Panc1 (cell line): ENCODE results near the gene LTO1. TPM values are rescaled to one million over a fixed set of nuclear protein-coding genes. Genes with fewer than 3 reads are reported as not detected.

Experiments
- ATAC-seq: fragments of 200-7000 bp; cut with Tn5 transposase; 2 replicates; pipeline ENCODE4 v1.9.1; 2020; ENCODE audit warnings: mild to moderate bottlenecking, moderate library complexity
- BruUV-seq: library from RNA; stranded (reverse); fragments of 400-500 nt; replicated peaks from 2 replicates; lab custom pipeline; 2021; lab: Mats Ljungman, UMichigan
- CTCF ChIA-PET: fragments of 300-600 bp; sonication (Branson Sonifier 250); formaldehyde crosslinking; loops from one replicate; lab custom pipeline; 2022; ENCODE audit warnings: antibody characterized with exemption; lab: Charles Lee
- POLR2A ChIA-PET: fragments of 300-600 bp; sonication (Branson Sonifier 250); formaldehyde crosslinking; loops from one replicate; lab custom pipeline; 2022; ENCODE audit warnings: antibody characterized with exemption; lab: Charles Lee
- DNase-seq: peaks from one replicate; pipeline ENCODE4 v3.0.0-alpha.2; 2010; ENCODE audit warnings: low read depth, low spot score
- H3K27ac ChIP-seq: 2 replicates; pipeline ENCODE4 v1.5.1; 2011; ENCODE audit warnings: mild to moderate bottlenecking, low read length, inconsistent platforms
- H3K27me3 ChIP-seq: fragments of 200-500 bp; sonication (Bioruptor generic); 2 replicates; pipeline ENCODE4 v1.6.0; 2014; ENCODE audit warnings: low read length, inconsistent platforms; ENCODE audit not compliant: control insufficient read depth, insufficient read depth
- H3K36me3 ChIP-seq: fragments of 200-500 bp; sonication (Bioruptor generic); 2 replicates; pipeline ENCODE4 v1.5.1; 2014; ENCODE audit warnings: inconsistent platforms, mild to moderate bottlenecking, low read length, moderate library complexity; ENCODE audit not compliant: control insufficient read depth, insufficient read depth
- H3K4me1 ChIP-seq: 2 replicates; pipeline ENCODE4 v1.5.1; 2011; ENCODE audit warnings: inconsistent platforms, mild to moderate bottlenecking, low read length, moderate library complexity; ENCODE audit not compliant: control insufficient read depth, insufficient read depth
- H3K4me3 ChIP-seq, 2 experiments: 2 replicates each; pipeline ENCODE4 v1.5.1; 2011 to 2012; ENCODE audit warnings: low read depth in 2 of 2, low read length in 2 of 2, mild to moderate bottlenecking in 2 of 2, inconsistent platforms in 1 of 2, moderate library complexity in 1 of 2
- H3K9me3 ChIP-seq: fragments of 200-500 bp; sonication (Bioruptor generic); 2 replicates; pipeline ENCODE4 v1.5.1; 2014; ENCODE audit warnings: low read depth, mild to moderate bottlenecking, inconsistent platforms, low read length, moderate library complexity; ENCODE audit not compliant: control insufficient read depth, insufficient read depth
- POLR2AphosphoS5 ChIP-seq: IDR thresholded peaks from 2 replicates; pipeline ENCODE4 v1.6.1; 2012; ENCODE audit warnings: mild to moderate bottlenecking, low read depth, low read length, moderate library complexity
- SIN3A ChIP-seq: IDR thresholded peaks from 2 replicates; pipeline ENCODE4 v1.6.1; 2012; ENCODE audit warnings: low read depth, mild to moderate bottlenecking, low read length, moderate library complexity, borderline replicate concordance; ENCODE audit not compliant: insufficient read depth
- TCF7L2 ChIP-seq: IDR thresholded peaks from 2 replicates; pipeline ENCODE4 v1.6.1; 2011; ENCODE audit warnings: mild to moderate bottlenecking, low read depth, low read length, inconsistent platforms
- in situ Hi-C: cut with HindIII; loops from 2 replicates; pipeline ENCODE4 v1.10.0; 2016; ENCODE audit warnings: low sequenced_read_pairs, low pct_unique_long_range_greater_than_20kb
- intact Hi-C: fragments of 100-400 bp; cut with micrococcal nuclease; formaldehyde crosslinking; loops from one replicate; pipeline ENCODE4 v1.10.0; 2022; ENCODE audit not compliant: unreplicated experiment
- total RNA-seq: library from RNA; stranded (reverse); gene quantifications from one replicate; pipeline ENCODE4 v1.2.1, GENCODE V29; 2021; ENCODE audit not compliant: unreplicated experiment
- TF ChIP-seq, protein P1 (sequence below): fragments of 450-650 bp; IDR thresholded peaks from 2 replicates; pipeline ENCODE4 v1.5.1; 2017; ENCODE audit warnings: mild to moderate bottlenecking
- TF ChIP-seq, protein P2 (sequence below), 2 experiments: IDR thresholded peaks; 2 replicates each; pipeline ENCODE4 v1.6.1; 2011 to 2012; ENCODE audit warnings: low read depth in 2 of 2, control low read depth in 1 of 2, low read length in 1 of 2, mild to moderate bottlenecking in 1 of 2, moderate library complexity in 1 of 2; ENCODE audit not compliant: insufficient read depth in 1 of 2

LTO1 gene
- total RNA-seq, 1 experiment from 2014 or later, result 28.7 TPM

DNA sequence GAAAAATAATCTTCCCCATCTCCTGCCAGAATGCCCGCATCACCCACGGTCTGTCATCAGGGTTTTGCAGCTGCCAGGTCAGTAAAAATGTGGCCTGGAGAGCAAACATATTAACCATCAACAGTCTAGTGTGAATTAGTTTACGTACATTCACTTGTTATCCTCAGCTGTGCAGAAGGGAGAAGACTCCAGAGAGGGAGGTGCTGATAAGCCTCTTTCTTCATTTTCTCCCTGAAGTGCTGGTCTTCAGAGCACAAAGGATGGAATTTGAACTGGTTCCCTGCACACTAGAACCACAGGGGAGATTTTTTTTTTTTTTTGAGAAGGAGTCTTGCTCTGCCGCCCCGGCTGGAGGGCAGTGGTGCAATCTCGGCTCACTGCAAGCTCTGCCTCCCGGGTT is 20.4 kb upstream of the LTO1 start:
- CTCF ChIA-PET, result interaction anchor here (0.7 to 0.8 kb wide), 2 partner anchors 9 to 500 kb away, joined by 4 read pairs; no protein-coding TSS in a partner anchor
- Histone ChIP-seq H3K27ac (no peak overlapping the region), H3K36me3 (no peaks in the 10 kb centered on the region), H3K4me3 (no peak overlapping the region), H3K4me1 (peaks cover 3% of the 10 kb centered on the region), H3K27me3 (no peaks in the 10 kb centered on the region), H3K9me3 (no peaks in the 10 kb centered on the region)
- ATAC-seq, result no peak
- DNase-seq, result no peak
- intact Hi-C loops (no loop called here), in situ Hi-C loops (no loop called here)
- BruUV-seq, result no TSS peak
- no peak for TF ChIP-seq TCF7L2
- no peak for TF ChIP-seq SIN3A
- no peak for TF ChIP-seq POLR2AphosphoS5
- TF ChIP-seq, protein P1, sequence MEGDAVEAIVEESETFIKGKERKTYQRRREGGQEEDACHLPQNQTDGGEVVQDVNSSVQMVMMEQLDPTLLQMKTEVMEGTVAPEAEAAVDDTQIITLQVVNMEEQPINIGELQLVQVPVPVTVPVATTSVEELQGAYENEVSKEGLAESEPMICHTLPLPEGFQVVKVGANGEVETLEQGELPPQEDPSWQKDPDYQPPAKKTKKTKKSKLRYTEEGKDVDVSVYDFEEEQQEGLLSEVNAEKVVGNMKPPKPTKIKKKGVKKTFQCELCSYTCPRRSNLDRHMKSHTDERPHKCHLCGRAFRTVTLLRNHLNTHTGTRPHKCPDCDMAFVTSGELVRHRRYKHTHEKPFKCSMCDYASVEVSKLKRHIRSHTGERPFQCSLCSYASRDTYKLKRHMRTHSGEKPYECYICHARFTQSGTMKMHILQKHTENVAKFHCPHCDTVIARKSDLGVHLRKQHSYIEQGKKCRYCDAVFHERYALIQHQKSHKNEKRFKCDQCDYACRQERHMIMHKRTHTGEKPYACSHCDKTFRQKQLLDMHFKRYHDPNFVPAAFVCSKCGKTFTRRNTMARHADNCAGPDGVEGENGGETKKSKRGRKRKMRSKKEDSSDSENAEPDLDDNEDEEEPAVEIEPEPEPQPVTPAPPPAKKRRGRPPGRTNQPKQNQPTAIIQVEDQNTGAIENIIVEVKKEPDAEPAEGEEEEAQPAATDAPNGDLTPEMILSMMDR, result no peak
- TF ChIP-seq, protein P2, sequence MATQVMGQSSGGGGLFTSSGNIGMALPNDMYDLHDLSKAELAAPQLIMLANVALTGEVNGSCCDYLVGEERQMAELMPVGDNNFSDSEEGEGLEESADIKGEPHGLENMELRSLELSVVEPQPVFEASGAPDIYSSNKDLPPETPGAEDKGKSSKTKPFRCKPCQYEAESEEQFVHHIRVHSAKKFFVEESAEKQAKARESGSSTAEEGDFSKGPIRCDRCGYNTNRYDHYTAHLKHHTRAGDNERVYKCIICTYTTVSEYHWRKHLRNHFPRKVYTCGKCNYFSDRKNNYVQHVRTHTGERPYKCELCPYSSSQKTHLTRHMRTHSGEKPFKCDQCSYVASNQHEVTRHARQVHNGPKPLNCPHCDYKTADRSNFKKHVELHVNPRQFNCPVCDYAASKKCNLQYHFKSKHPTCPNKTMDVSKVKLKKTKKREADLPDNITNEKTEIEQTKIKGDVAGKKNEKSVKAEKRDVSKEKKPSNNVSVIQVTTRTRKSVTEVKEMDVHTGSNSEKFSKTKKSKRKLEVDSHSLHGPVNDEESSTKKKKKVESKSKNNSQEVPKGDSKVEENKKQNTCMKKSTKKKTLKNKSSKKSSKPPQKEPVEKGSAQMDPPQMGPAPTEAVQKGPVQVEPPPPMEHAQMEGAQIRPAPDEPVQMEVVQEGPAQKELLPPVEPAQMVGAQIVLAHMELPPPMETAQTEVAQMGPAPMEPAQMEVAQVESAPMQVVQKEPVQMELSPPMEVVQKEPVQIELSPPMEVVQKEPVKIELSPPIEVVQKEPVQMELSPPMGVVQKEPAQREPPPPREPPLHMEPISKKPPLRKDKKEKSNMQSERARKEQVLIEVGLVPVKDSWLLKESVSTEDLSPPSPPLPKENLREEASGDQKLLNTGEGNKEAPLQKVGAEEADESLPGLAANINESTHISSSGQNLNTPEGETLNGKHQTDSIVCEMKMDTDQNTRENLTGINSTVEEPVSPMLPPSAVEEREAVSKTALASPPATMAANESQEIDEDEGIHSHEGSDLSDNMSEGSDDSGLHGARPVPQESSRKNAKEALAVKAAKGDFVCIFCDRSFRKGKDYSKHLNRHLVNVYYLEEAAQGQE (IDR thresholded peaks at IDR 0.05; ENCODE audit: insufficient read depth in 1 of 2, low read depth in 2 of 2, low read length in 1 of 2), result no peak
- POLR2A ChIA-PET, result no interaction called here

DNA sequence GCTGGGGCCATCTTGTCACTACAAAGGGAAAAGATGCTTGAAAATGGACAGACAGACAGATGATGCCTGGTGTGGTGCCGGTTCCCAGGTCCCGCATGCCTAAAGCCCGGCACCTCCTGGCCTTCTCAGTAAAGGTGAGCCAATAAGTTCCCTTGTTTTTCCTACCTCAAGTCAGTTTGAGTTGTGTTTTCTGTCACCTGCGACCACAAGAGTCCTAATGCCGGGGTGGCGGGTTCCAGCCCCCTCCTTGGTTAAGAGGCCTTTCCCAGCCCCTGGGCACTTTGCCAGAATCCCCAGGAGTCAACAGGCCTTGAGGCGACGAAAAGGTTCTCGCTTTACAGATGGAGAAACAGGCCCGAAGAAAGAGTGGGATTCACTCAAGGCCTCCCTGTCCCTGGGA is 19.6 kb upstream of the LTO1 start:
- H3K27me3 ChIP-seq, result no peaks in the 10 kb centered on the region
- no peak for DNase-seq
- intact Hi-C loops, result no loop called here
- POLR2A ChIA-PET, result no interaction called here
- no TSS peak for BruUV-seq
- no peaks in the 10 kb centered on the region for H3K9me3 ChIP-seq
- in situ Hi-C loops, result no loop called here
- H3K4me3 ChIP-seq, result no peak overlapping the region
- H3K27ac ChIP-seq, result no peak overlapping the region
- no peak for TF ChIP-seq TCF7L2
- TF ChIP-seq, protein P2 (IDR thresholded peaks at IDR 0.05; ENCODE audit: insufficient read depth in 1 of 2, low read depth in 2 of 2, low read length in 1 of 2), result no peak
- TF ChIP-seq, protein P1, result no peak
- TF ChIP-seq SIN3A, result no peak
- no peak for TF ChIP-seq POLR2AphosphoS5
- CTCF ChIA-PET, result no interaction called here
- no peaks in the 10 kb centered on the region for H3K36me3 ChIP-seq
- ATAC-seq, result no peak
- no peaks in the 10 kb centered on the region for H3K4me1 ChIP-seq
